ENCODE measurements around the gene ZFP92.

DNA sequence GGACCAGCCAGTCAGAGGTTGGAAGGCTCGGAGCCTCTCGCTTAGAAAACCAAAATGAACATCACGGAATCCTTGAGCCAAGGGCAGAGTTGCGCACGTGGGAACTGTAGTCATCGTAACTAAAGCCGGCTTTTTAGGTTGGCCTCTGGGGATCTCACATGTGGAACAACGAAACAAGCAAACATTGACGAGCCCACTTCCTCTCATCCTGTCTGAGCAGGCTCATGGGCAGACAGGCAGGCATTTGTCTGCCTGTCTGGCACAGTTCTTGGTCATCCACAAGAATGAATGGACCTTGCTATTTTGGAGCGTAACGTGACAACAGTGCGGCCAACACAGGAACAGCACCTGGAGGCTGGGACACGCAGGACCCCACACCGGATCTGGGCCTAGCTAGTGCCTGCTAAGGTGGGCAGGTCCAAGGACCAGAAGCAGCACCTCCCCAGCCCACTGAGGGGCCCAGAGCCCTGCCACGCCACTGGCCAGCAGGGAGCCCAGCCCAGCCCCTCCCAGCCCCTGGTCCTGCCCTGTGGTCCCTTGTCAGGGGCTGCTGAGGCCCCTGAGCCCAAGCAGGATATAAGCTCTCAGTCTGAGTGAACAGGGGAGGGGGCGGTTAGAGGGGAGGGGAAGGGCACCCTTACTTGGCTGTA is 43.8 kb downstream of the ZFP92 start:
- TF ChIP-seq, protein P1, sequence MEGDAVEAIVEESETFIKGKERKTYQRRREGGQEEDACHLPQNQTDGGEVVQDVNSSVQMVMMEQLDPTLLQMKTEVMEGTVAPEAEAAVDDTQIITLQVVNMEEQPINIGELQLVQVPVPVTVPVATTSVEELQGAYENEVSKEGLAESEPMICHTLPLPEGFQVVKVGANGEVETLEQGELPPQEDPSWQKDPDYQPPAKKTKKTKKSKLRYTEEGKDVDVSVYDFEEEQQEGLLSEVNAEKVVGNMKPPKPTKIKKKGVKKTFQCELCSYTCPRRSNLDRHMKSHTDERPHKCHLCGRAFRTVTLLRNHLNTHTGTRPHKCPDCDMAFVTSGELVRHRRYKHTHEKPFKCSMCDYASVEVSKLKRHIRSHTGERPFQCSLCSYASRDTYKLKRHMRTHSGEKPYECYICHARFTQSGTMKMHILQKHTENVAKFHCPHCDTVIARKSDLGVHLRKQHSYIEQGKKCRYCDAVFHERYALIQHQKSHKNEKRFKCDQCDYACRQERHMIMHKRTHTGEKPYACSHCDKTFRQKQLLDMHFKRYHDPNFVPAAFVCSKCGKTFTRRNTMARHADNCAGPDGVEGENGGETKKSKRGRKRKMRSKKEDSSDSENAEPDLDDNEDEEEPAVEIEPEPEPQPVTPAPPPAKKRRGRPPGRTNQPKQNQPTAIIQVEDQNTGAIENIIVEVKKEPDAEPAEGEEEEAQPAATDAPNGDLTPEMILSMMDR (IDR thresholded peaks at IDR 0.05): no peak
- TF ChIP-seq POLR2A (IDR thresholded peaks at IDR 0.05): no peak
